HepG2 (cell line): ENCODE measurements around the gene AGTRAP. TPM values are rescaled to one million over a fixed set of nuclear protein-coding genes. Genes with fewer than 3 reads are reported as not detected.
A peak's percentile ranks its signal among the peaks of the same experiment; 100 is the strongest.

Experiments
- ATAC-seq: fragments of 200-7000 bp; cut with Tn5 transposase; 3 replicates; pipeline ENCODE4 v1.9.1; 2020; ENCODE audit warnings: mild to moderate bottlenecking, moderate library complexity
- BruUV-seq: library from RNA; stranded (reverse); fragments of 400-500 nt; replicated peaks from 2 replicates; lab custom pipeline; 2021; lab: Mats Ljungman, UMichigan
- CTCF ChIA-PET: fragments of 300-600 bp; formaldehyde crosslinking; extraction: SDS; loops from one replicate; lab custom pipeline; 2021; ENCODE audit warnings: low total read pairs, inconsistent platforms, low intra/inter-chr PET ratio; lab: Yijun Ruan, JAX
- POLR2A ChIA-PET: fragments of 350-600 bp; sonication (Branson Sonifier 250); formaldehyde crosslinking; loops from one replicate; lab custom pipeline; 2020; ENCODE audit warnings: antibody characterized with exemption, inconsistent platforms; lab: Yijun Ruan, JAX
- DNase-seq: peaks from one replicate; pipeline ENCODE4 v3.0.0-alpha.2; 2015; ENCODE audit warnings: low spot score
- FAIRE-seq: peaks from 3 replicates; lab custom pipeline; 2011; peaks lifted over from hg19 to GRCh38; lab: Jason Lieb, UNC
- H2AFZ ChIP-seq: one replicate; pipeline ENCODE4 v1.6.1; 2011; ENCODE audit warnings: low read length, inconsistent platforms
- H3K27ac ChIP-seq: fragments of 300-600 bp; 3 replicates; pipeline ENCODE4 v1.8.0; 2011; ENCODE audit warnings: mixed run types, mild to moderate bottlenecking, mixed read lengths, low read length, inconsistent platforms; ENCODE audit not compliant: insufficient read depth; ENCODE audit errors: extremely low read length
- H3K27me3 ChIP-seq, 2 experiments: fragments of 200-600 bp in 1 of 2; 2 replicates in 1 of 2; 3 replicates in 1 of 2; pipeline versions ENCODE4 v1.6.0 to v1.8.0; 2011; ENCODE audit warnings: low read length in 2 of 2, mild to moderate bottlenecking in 2 of 2, moderate library complexity in 2 of 2, inconsistent platforms in 1 of 2; ENCODE audit not compliant: insufficient read depth in 2 of 2, control insufficient read depth in 1 of 2
- H3K36me3 ChIP-seq, 2 experiments: fragments of 200-600 bp in 1 of 2; replicated peaks in 1 of 2; 2 replicates in 1 of 2; 3 replicates in 1 of 2; pipeline versions ENCODE4 v1.5.1 to v1.8.0; 2011; ENCODE audit warnings: low read length in 2 of 2, inconsistent platforms in 1 of 2; ENCODE audit not compliant: insufficient read depth in 2 of 2, control insufficient read depth in 1 of 2
- H3K4me1 ChIP-seq: 2 replicates; pipeline ENCODE4 v1.5.1; 2012; ENCODE audit warnings: low read length, inconsistent platforms; ENCODE audit not compliant: insufficient read depth
- H3K4me2 ChIP-seq: 2 replicates; pipeline ENCODE4 v1.6.0; 2011; ENCODE audit warnings: low read depth, low read length, inconsistent platforms
- H3K4me3 ChIP-seq, 3 experiments: fragments of 200-600 bp in 1 of 3; sonication (generic), shearing (Covaris generic) in 1 of 3; replicated peaks in 1 of 3; 2 replicates each; pipeline ENCODE4 v1.5.1; 2011 to 2016; ENCODE audit warnings: low read length in 3 of 3, inconsistent platforms in 2 of 3, low read depth in 2 of 3, mild to moderate bottlenecking in 2 of 3, control low read depth in 1 of 3, mixed read lengths in 1 of 3; ENCODE audit not compliant: insufficient read depth in 1 of 3
- H3K79me2 ChIP-seq: one replicate; pipeline ENCODE4 v1.6.1; 2011; ENCODE audit warnings: low read length, inconsistent platforms; ENCODE audit not compliant: insufficient read depth
- H3K9ac ChIP-seq: 2 replicates; pipeline ENCODE4 v1.6.0; 2011; ENCODE audit warnings: mild to moderate bottlenecking, low read depth, low read length, inconsistent platforms; ENCODE audit not compliant: insufficient read depth
- H3K9me3 ChIP-seq: 2 replicates; pipeline ENCODE4 v1.5.1; 2012; ENCODE audit warnings: mild to moderate bottlenecking, low read length
- H4K20me1 ChIP-seq: 2 replicates; pipeline ENCODE4 v1.6.0; 2011; ENCODE audit warnings: inconsistent platforms, mild to moderate bottlenecking, low read length, moderate library complexity; ENCODE audit not compliant: insufficient read depth
- ARID2 ChIP-seq: sonication (generic); formaldehyde crosslinking; IDR thresholded peaks from 2 replicates; pipeline ENCODE4 v1.8.1; 2022; ENCODE audit warnings: mild to moderate bottlenecking, missing genetic modification reagents, borderline replicate concordance
- ATM ChIP-seq: fragments of 450-650 bp; IDR thresholded peaks from 2 replicates; pipeline ENCODE4 v1.7.1; 2017; ENCODE audit warnings: mild to moderate bottlenecking, borderline replicate concordance
- KDM5B ChIP-seq: sonication (generic); formaldehyde crosslinking; IDR thresholded peaks from 2 replicates; pipeline ENCODE4 v1.4.0; 2020; ENCODE audit warnings: missing genetic modification reagents, mild to moderate bottlenecking, borderline replicate concordance
- MATR3 ChIP-seq: sonication (generic); formaldehyde crosslinking; IDR thresholded peaks from 2 replicates; pipeline ENCODE4 v1.4.0; 2020; ENCODE audit warnings: missing genetic modification reagents
- NCOA2 ChIP-seq: sonication (generic); formaldehyde crosslinking; IDR thresholded peaks from 2 replicates; pipeline ENCODE4 v1.8.0; 2022; ENCODE audit warnings: inconsistent platforms
- PAX8 ChIP-seq: sonication (generic); formaldehyde crosslinking; IDR thresholded peaks from 2 replicates; pipeline ENCODE4 v1.8.0; 2022; ENCODE audit warnings: mild to moderate bottlenecking, missing genetic modification reagents, borderline replicate concordance
- STAG1 ChIP-seq: sonication (generic); formaldehyde crosslinking; IDR thresholded peaks from 2 replicates; pipeline ENCODE4 v1.4.0; 2020; ENCODE audit warnings: missing genetic modification reagents
- TSC22D2 ChIP-seq: sonication (generic); formaldehyde crosslinking; IDR thresholded peaks from 2 replicates; pipeline ENCODE4 v1.5.1; 2020; ENCODE audit warnings: missing genetic modification reagents, mild to moderate bottlenecking, borderline replicate concordance
- ZNF317 ChIP-seq: sonication (generic); formaldehyde crosslinking; IDR thresholded peaks from 2 replicates; pipeline ENCODE4 v1.5.0; 2020; ENCODE audit warnings: mild to moderate bottlenecking, missing genetic modification reagents
- ZNF441 ChIP-seq: sonication (generic); formaldehyde crosslinking; IDR thresholded peaks from 2 replicates; pipeline ENCODE4 v1.7.0; 2021; ENCODE audit warnings: missing genetic modification reagents, borderline replicate concordance
- ZNF546 ChIP-seq: sonication (generic); formaldehyde crosslinking; conservative IDR thresholded peaks from 2 replicates; pipeline ENCODE4 v1.8.1; 2023; ENCODE audit warnings: mild to moderate bottlenecking, missing genetic modification reagents
- ZNF674 ChIP-seq: sonication (generic); formaldehyde crosslinking; IDR thresholded peaks from 2 replicates; pipeline ENCODE4 v1.5.0; 2020; ENCODE audit warnings: low read depth, mild to moderate bottlenecking, missing genetic modification reagents
- ZNF777 ChIP-seq: sonication (generic); formaldehyde crosslinking; IDR thresholded peaks from 2 replicates; pipeline ENCODE4 v1.4.0; 2020; ENCODE audit warnings: missing genetic modification reagents
- WGBS: methylation state at CpG from one replicate; pipeline ENCODE4 v1.1.6; 2017; ENCODE audit warnings: low lambda C conversion rate; 5-methylcytosine and 5-hydroxymethylcytosine counted together
- in situ Hi-C: cut with HindIII; loops from 2 replicates; pipeline ENCODE4 v1.10.0; 2017; ENCODE audit warnings: low pct_unique_long_range_greater_than_20kb; ENCODE audit not compliant: extremely low pct_ligation_motif_present
- intact Hi-C: fragments of 100-400 bp; cut with micrococcal nuclease; formaldehyde crosslinking; loops from one replicate; pipeline ENCODE4 v1.10.0; 2022; ENCODE audit not compliant: unreplicated experiment
- polyA plus RNA-seq, 8 experiments: library from polyadenylated mRNA; depleted of rRNA in 3 of 8; stranded (reverse) in 7 of 8; unstranded in 1 of 8; fragments of >200 nt; fragmentation: Illumina TruSeq in 4 of 8; extraction: Trizol in 4 of 8; gene quantifications; 2 replicates each; pipeline versions ENCODE4 v1.2.1 to v1.2.3, GENCODE V29; 2011 to 2016; ENCODE audit warnings: low read depth in 4 of 8, missing spikeins in 1 of 8, mixed read lengths in 1 of 8; ENCODE audit not compliant: insufficient read depth in 1 of 8
- total RNA-seq, 5 experiments: library from RNA; depleted of rRNA; stranded (reverse); fragments of >200 nt; fragmentation: Illumina TruSeq; extraction: Trizol; gene quantifications; 2 replicates each; pipeline ENCODE4 v1.2.3, GENCODE V29; 2016; ENCODE audit warnings: low read depth in 1 of 5
- TF ChIP-seq, protein P1 (sequence below): sonication (generic); formaldehyde crosslinking; IDR thresholded peaks from 2 replicates; pipeline ENCODE4 v1.4.0; 2020; ENCODE audit warnings: missing genetic modification reagents

The AGTRAP gene
- total and polyA plus RNA-seq, 2 of the 13 experiments (the other 11 are each of a cell fraction or from before 2014, with no cell fraction given), result 28.3 to 32.0 TPM

DNA sequence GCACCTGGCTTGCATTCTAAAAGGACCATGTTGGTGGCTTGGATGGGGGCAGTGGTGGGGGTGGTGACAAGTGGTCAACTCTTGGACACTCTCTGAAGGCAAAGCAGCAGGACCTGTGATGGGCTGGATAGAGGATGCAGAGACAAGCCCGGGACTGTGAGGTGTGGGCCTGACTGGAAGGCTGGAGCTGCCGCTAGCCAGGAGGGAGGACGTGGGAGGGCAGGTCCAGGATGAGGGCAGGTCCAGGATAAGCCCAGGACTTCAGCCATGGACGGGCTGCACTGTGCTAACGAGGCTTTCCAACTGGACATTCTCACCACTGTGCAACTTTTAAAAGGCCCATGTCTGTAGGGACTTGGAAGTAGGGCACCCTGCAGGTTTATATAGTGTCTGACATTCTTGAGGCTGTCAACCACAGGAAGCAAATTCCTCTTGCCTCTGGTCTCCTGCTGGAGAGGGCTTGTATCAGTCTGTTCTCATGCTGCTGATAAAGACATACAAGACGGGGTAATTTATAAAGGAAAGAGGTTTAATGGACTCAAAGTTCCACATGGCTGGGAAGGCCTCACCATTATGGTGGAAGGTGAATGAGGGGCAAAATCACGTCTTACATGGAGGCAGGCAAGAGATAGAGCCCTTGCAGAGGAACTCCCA lies 17.7 kb downstream of the AGTRAP start (continued):
- no peak for TF ChIP-seq KDM5B
- no peak for TF ChIP-seq ATM
- TF ChIP-seq PAX8 (CRISPR knock-in tag), result no peak
- TF ChIP-seq STAG1 (CRISPR knock-in tag), result no peak
- TF ChIP-seq MATR3 (CRISPR knock-in tag), result no peak
- no peak for TF ChIP-seq TSC22D2 (CRISPR knock-in tag)
- TF ChIP-seq, all 625 proteins: peak for 0

DNA sequence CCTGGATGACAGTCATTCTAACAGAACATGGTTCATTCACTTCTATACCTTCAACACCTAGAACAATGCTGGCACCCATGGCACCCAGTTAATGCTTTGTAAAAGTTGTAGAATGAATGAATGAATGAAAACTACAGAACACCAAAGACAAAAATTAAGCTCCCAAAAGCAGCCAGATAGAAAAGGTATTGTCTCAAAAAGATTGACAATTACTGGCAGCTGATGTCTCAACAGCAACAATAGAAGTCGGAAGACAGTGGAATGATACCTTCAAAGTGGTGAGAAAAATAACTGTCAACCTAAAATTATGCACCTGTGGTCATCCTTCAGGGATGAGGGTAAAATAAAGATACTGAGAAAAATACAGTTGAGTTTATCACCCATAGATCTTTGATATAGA lies 21.1 kb downstream of the AGTRAP start:
- ChIA-PET POLR2A (no interaction called here), CTCF (no interaction called here)
- in situ Hi-C loops, result loop anchor here (10.0 kb wide), 1 partner anchor 62 kb away; the partner anchor contains the start of gene DRAXIN
- Histone ChIP-seq H3K27ac (no peak overlapping the region), H2AFZ (no peak overlapping the region), H3K4me2 (no peak overlapping the region), H4K20me1 (no peaks in the 10 kb centered on the region), H3K4me1 (peaks cover 9% of the 10 kb centered on the region; the same call in 1 of the 2 replicates), H3K36me3 (no peaks in the 10 kb centered on the region), H3K9me3 (no peaks in the 10 kb centered on the region), H3K4me3 (no peak overlapping the region), H3K27me3 (peaks cover 5 to 15% of the 10 kb centered on the region in 2 experiments; a peak in 4 of 5 replicates), H3K9ac (no peak overlapping the region), H3K79me2 (no peaks in the 10 kb centered on the region)
- intact Hi-C loops, result no loop called here
- ATAC-seq (no peak), FAIRE-seq (no peak), DNase-seq (no peak)
- WGBS, result 64% methylated on average over 1 of the region's 1 CpG
- TF ChIP-seq ZNF441 (no peak), NCOA2 (no peak), ZNF317 (CRISPR knock-in tag) (peak; percentile 88), ZNF674 (CRISPR knock-in tag) (no peak), ZNF777 (CRISPR knock-in tag) (no peak), ARID2 (no peak), ZNF546 (CRISPR knock-in tag) (no peak)
- TF ChIP-seq, protein P1, sequence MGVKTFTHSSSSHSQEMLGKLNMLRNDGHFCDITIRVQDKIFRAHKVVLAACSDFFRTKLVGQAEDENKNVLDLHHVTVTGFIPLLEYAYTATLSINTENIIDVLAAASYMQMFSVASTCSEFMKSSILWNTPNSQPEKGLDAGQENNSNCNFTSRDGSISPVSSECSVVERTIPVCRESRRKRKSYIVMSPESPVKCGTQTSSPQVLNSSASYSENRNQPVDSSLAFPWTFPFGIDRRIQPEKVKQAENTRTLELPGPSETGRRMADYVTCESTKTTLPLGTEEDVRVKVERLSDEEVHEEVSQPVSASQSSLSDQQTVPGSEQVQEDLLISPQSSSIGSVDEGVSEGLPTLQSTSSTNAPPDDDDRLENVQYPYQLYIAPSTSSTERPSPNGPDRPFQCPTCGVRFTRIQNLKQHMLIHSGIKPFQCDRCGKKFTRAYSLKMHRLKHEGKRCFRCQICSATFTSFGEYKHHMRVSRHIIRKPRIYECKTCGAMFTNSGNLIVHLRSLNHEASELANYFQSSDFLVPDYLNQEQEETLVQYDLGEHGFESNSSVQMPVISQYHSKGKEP (CRISPR knock-in tag), result no peak
- BruUV-seq, result no TSS peak
